ENCODE data around the gene QSOX1. TPM values are rescaled to one million over a fixed set of nuclear protein-coding genes. Genes with fewer than 3 reads are reported as not detected.

Gene QSOX1
- total RNA-seq, 1 experiment from 2014 or later: 69.0 TPM

DNA sequence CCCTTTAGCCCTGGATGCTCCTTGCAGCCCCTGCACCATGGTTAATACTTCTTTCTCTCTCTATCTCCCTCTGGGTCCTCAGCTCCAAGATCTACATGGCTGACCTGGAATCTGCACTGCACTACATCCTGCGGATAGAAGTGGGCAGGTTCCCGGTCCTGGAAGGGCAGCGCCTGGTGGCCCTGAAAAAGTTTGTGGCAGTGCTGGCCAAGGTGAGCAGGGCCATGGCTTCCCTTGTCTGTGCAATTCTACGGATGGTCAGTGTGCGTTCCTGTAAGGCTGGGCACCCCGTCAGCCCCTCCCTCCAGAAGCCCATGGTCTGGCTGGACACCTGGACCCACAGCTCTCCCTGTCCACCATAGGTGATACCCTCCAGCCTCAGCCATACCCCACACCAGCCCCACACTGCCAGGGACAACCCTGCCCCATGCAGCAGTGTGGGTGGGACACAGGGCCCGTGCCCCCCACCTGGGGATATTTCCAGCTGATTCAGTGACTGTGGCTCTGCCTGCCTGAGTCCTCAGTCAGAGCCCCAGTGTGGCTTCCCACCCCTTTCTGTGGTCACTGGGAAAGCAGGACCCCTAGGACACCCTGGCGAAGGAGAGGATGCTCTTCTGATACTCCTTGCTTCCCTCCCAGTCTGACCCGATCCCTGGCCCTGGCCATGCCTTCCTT lies 31.4 kb downstream of the QSOX1 start:
- BruUV-seq (replicated peaks): no TSS peak
- Histone ChIP-seq H3K4me1 (ENCODE audit: insufficient read depth, low read length, poor library complexity, severe bottlenecking) (no peaks in the 10 kb centered on the region), H3K4me3 (ENCODE audit: low read depth, low read length, poor library complexity, severe bottlenecking) (no peak overlapping the region), H3K9me3 (ENCODE audit: low read depth, low read length, poor library complexity, severe bottlenecking) (no peaks in the 10 kb centered on the region), H3K27ac (ENCODE audit: low read depth, low read length, poor library complexity, severe bottlenecking) (no peak overlapping the region), H3K27me3 (replicated peaks; ENCODE audit: insufficient read depth, low read depth, low read length, poor library complexity) (no peaks in the 10 kb centered on the region), H3K36me3 (ENCODE audit: insufficient read depth, low read length, poor library complexity, severe bottlenecking) (no peaks in the 10 kb centered on the region)
- intact Hi-C loops (cut with micrococcal nuclease; ENCODE audit: unreplicated experiment): no loop called here
- ChIA-PET CTCF (no interaction called here), POLR2A (ENCODE audit: low non-redundant PET) (no interaction called here)
- TF ChIP-seq, protein P1, sequence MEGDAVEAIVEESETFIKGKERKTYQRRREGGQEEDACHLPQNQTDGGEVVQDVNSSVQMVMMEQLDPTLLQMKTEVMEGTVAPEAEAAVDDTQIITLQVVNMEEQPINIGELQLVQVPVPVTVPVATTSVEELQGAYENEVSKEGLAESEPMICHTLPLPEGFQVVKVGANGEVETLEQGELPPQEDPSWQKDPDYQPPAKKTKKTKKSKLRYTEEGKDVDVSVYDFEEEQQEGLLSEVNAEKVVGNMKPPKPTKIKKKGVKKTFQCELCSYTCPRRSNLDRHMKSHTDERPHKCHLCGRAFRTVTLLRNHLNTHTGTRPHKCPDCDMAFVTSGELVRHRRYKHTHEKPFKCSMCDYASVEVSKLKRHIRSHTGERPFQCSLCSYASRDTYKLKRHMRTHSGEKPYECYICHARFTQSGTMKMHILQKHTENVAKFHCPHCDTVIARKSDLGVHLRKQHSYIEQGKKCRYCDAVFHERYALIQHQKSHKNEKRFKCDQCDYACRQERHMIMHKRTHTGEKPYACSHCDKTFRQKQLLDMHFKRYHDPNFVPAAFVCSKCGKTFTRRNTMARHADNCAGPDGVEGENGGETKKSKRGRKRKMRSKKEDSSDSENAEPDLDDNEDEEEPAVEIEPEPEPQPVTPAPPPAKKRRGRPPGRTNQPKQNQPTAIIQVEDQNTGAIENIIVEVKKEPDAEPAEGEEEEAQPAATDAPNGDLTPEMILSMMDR (conservative IDR thresholded peaks at IDR 0.05; ENCODE audit: low read depth, low read length): no peak
- no peak for TF ChIP-seq EZH2 (IDR thresholded peaks at IDR 0.05; ENCODE audit: borderline replicate concordance, low read depth, low read length, poor library complexity, severe bottlenecking)
- no peak for DNase-seq (ENCODE audit: low spot score)

DNA sequence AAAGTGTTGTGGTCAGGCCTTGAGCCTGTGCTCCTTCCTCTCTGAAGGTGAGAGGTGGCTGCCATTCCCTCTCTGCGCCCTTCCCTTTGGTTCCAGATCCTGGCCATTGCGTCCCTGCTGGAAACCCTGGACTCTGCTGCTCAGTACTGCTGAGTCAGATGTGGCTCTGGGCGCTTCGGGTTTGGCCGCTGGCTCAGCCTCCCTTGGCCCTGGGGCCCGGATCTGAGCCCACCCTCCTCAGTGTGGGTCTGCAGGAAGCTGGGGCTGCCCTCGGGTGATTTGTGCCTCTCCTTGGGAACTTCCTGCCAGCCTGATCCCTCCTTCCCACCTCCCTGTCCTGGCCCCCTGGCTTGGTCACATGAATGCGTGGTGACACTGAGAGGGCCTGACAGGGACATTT lies 32.2 kb downstream of the QSOX1 start:
- Histone ChIP-seq H3K36me3 (ENCODE audit: insufficient read depth, low read length, poor library complexity, severe bottlenecking) (no peaks in the 10 kb centered on the region), H3K27ac (ENCODE audit: low read depth, low read length, poor library complexity, severe bottlenecking) (no peak overlapping the region), H3K27me3 (replicated peaks; ENCODE audit: insufficient read depth, low read depth, low read length, poor library complexity) (no peaks in the 10 kb centered on the region), H3K4me3 (ENCODE audit: low read depth, low read length, poor library complexity, severe bottlenecking) (no peak overlapping the region), H3K4me1 (ENCODE audit: insufficient read depth, low read length, poor library complexity, severe bottlenecking) (no peaks in the 10 kb centered on the region), H3K9me3 (ENCODE audit: low read depth, low read length, poor library complexity, severe bottlenecking) (no peaks in the 10 kb centered on the region)
- TF ChIP-seq EZH2 (IDR thresholded peaks at IDR 0.05; ENCODE audit: borderline replicate concordance, low read depth, low read length, poor library complexity, severe bottlenecking): no peak
- TF ChIP-seq, protein P1 (conservative IDR thresholded peaks at IDR 0.05; ENCODE audit: low read depth, low read length): no peak
- ChIA-PET POLR2A (ENCODE audit: low non-redundant PET) (no interaction called here), CTCF (no interaction called here)
- intact Hi-C loops (cut with micrococcal nuclease; ENCODE audit: unreplicated experiment): no loop called here
- no TSS peak for BruUV-seq (replicated peaks)
- no peak for DNase-seq (ENCODE audit: low spot score)

DNA sequence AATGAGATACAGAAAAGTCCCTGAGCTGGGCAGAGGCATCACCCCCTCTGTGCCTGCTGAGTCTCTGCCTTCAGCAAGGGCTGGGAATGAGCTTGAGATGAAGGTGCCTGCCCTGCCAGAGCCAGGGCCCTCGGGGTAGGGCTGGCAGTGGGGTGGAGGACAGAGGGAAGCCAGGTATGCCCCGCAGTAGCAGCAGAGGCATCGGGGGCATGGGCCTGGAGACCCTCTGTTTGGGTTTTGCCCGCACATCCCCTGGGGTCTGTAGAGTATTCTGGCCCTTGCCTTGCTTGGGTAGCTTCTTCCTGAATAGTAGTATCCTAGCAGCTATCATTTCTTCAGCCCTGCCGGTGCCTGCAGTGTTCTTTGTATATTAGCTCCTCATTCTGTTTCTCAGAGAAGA lies 33.0 kb downstream of the QSOX1 start:
- Histone ChIP-seq H3K27me3 (replicated peaks; ENCODE audit: insufficient read depth, low read depth, low read length, poor library complexity) (no peaks in the 10 kb centered on the region), H3K36me3 (ENCODE audit: insufficient read depth, low read length, poor library complexity, severe bottlenecking) (no peaks in the 10 kb centered on the region), H3K27ac (ENCODE audit: low read depth, low read length, poor library complexity, severe bottlenecking) (no peak overlapping the region), H3K4me1 (ENCODE audit: insufficient read depth, low read length, poor library complexity, severe bottlenecking) (no peaks in the 10 kb centered on the region), H3K4me3 (ENCODE audit: low read depth, low read length, poor library complexity, severe bottlenecking) (no peak overlapping the region), H3K9me3 (ENCODE audit: low read depth, low read length, poor library complexity, severe bottlenecking) (no peaks in the 10 kb centered on the region)
- intact Hi-C loops (cut with micrococcal nuclease; ENCODE audit: unreplicated experiment): loop anchor here (1.0 to 2.0 kb wide), 2 partner anchors 229 to 291 kb away; no protein-coding TSS in a partner anchor
- no TSS peak for BruUV-seq (replicated peaks)
- no peak for TF ChIP-seq EZH2 (IDR thresholded peaks at IDR 0.05; ENCODE audit: borderline replicate concordance, low read depth, low read length, poor library complexity, severe bottlenecking)
- TF ChIP-seq, protein P1 (conservative IDR thresholded peaks at IDR 0.05; ENCODE audit: low read depth, low read length): no peak
- POLR2A ChIA-PET (ENCODE audit: low non-redundant PET): no interaction called here
- CTCF ChIA-PET: interaction anchor here (0.6 to 1.5 kb wide), 8 partner anchors 8 to 373 kb away, joined by 3 to 11 read pairs (median 4); no protein-coding TSS in a partner anchor
- DNase-seq (ENCODE audit: low spot score): no peak
